ENCODE measurements around the gene RABGGTA. TPM values are rescaled to one million over a fixed set of nuclear protein-coding genes. Genes with fewer than 3 reads are reported as not detected.
A peak's percentile ranks its signal among the peaks of the same experiment; 100 is the strongest.
"Not testable (repeated sequence)": the region's sequence is repeated elsewhere in the genome, so short reads cannot be mapped to it uniquely, and the experiment has no call there.

RABGGTA gene
- total RNA-seq, 2 experiments from 2014 or later, result 37.6 to 42.7 TPM

DNA sequence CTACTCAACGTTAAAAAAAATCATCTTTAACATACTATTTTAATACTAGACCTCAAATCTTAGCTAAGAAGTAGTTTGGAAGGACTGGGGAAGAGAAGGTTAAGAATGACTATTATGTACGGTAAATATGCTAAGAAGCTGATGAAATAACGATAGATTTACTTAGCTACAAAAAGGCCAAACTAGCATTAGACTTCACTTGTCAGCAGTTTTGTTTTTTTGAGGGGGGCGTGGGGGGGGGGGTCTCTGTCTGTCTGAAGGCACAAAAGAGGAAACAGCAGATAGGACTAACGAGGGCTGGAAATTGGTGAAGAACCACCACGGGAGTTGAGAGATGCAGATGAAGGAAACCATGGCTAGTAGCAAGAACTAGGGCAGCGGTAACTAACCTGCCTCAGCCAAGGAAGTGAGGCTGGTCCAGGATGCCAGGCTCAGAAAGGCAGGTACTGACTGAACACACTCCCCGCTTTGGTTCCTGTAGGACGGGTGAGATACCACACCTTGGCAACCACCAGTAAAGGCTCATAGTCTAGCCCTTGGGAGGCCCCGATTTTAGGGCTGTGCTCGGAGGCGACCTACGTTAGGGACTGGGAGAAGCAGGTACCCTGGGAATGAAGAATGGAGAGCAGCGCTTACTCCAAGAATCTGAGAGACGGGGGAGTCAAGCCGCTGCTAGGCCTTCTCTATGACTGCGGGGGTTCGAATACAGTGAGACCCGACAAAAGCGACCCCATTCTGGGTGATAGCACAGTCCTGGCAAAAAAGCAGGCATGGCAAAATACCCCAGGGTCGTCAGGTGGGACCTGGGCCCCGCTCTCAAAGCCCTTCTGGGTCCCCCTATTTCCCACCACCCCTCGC lies 39.9 kb downstream of the RABGGTA start:
- Mint-ChIP-seq H3K27me3 (no peaks in the 10 kb centered on the region), H3K27ac (peak overlapping the region; percentile 96), H3K4me1 (ENCODE audit: low read depth) (peaks cover 45% of the 10 kb centered on the region), H3K4me3 (peak overlapping the region; percentile 93), H3K36me3 (ENCODE audit: low read depth) (peaks cover 25% of the 10 kb centered on the region), H3K9me3 (no peaks in the 10 kb centered on the region)
- DNase-seq (peak; percentile 47), ATAC-seq (peak; percentile 15)
- intact Hi-C loops (cut with micrococcal nuclease), result no loop called here
- ChIA-PET POLR2A (interaction anchor here (0.6 to 1.3 kb wide), 5 partner anchors 11 to 200 kb away, joined by 3 to 5 read pairs (median 3); partner anchors contain the start of gene TINF2), CTCF (interaction anchor here (1.1 to 1.4 kb wide), 3 partner anchors 12 to 102 kb away, joined by 3 to 7 read pairs (median 3); partner anchors contain the start of gene CIDEB)
- TF ChIP-seq, protein P1, sequence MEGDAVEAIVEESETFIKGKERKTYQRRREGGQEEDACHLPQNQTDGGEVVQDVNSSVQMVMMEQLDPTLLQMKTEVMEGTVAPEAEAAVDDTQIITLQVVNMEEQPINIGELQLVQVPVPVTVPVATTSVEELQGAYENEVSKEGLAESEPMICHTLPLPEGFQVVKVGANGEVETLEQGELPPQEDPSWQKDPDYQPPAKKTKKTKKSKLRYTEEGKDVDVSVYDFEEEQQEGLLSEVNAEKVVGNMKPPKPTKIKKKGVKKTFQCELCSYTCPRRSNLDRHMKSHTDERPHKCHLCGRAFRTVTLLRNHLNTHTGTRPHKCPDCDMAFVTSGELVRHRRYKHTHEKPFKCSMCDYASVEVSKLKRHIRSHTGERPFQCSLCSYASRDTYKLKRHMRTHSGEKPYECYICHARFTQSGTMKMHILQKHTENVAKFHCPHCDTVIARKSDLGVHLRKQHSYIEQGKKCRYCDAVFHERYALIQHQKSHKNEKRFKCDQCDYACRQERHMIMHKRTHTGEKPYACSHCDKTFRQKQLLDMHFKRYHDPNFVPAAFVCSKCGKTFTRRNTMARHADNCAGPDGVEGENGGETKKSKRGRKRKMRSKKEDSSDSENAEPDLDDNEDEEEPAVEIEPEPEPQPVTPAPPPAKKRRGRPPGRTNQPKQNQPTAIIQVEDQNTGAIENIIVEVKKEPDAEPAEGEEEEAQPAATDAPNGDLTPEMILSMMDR (IDR thresholded peaks at IDR 0.05), result no peak

DNA sequence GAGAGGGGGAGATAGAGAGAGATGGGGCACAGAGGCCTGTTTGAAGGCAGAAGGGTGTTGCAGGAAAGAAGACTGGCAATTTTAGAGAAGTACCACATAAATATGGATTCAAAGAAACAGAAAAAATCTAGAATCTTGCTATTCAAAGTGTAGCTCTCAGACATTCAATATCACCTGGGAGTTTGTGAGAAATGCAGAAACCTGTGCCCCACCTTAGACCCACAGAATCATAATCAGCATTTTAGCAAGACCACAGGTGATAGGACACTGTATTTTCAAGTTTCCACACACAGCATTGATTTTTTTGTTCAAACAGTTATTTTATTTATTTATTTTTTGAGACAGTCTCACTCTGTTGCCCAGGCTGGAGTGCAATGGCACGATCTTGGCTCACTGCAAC lies 42.5 kb downstream of the RABGGTA start:
- no peaks in the 10 kb centered on the region for H3K27me3 Mint-ChIP-seq
- no peaks in the 10 kb centered on the region for H3K9me3 Mint-ChIP-seq
- POLR2A ChIA-PET, result interaction anchor here (0.7 to 1.6 kb wide), 3 partner anchors 13 to 15 kb away, joined by 3 to 5 read pairs (median 4); partner anchors contain the start of genes CHMP4A and MDP1
- CTCF ChIA-PET, result interaction anchor here (0.8 to 2.1 kb wide), 3 partner anchors 9 to 79 kb away, joined by 3 to 14 read pairs (median 4); partner anchors contain the start of gene CIDEB
- peaks cover 17% of the 10 kb centered on the region for H3K36me3 Mint-ChIP-seq (ENCODE audit: low read depth)
- TF ChIP-seq, protein P1 (IDR thresholded peaks at IDR 0.05), result no peak
- no peak overlapping the region for H3K4me3 Mint-ChIP-seq
- no peak for ATAC-seq
- intact Hi-C loops (cut with micrococcal nuclease), result no loop called here
- no peak overlapping the region for H3K27ac Mint-ChIP-seq
- no peak for DNase-seq
- peaks cover 36% of the 10 kb centered on the region for H3K4me1 Mint-ChIP-seq (ENCODE audit: low read depth)

DNA sequence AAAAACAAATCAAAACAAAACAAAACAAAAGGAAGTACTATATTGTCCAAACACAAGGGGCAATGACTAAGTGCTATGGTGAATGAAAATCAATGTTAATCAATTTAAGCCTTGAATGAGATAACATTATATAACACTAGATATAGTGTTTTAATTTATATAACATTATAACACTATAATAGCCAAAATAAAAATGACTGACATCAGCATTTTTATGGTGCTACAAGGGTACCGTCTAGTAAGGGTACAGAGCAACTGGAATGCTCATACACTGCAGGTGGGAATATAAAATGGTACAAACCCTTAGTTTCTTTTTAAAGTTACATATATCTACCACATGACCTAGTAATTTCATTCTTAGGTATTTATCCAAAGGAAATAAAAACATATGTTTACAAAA lies 44.9 kb downstream of the RABGGTA start:
- ATAC-seq (no peak), DNase-seq (no peak)
- no peak overlapping the region for H3K4me3 Mint-ChIP-seq
- H3K27ac Mint-ChIP-seq, result no peak overlapping the region
- intact Hi-C loops (cut with micrococcal nuclease), result no loop called here
- TF ChIP-seq, protein P1 (IDR thresholded peaks at IDR 0.05), result no peak
- CTCF ChIA-PET, result interaction anchor here (1.2 to 3.2 kb wide), 5 partner anchors 10 to 81 kb away, joined by 3 to 10 read pairs (median 5); partner anchors contain the start of genes CIDEB, MDP1 and TINF2
- H3K9me3 Mint-ChIP-seq, result no peaks in the 10 kb centered on the region
- H3K27me3 Mint-ChIP-seq, result no peaks in the 10 kb centered on the region
- peaks cover 30% of the 10 kb centered on the region for H3K4me1 Mint-ChIP-seq (ENCODE audit: low read depth)
- POLR2A ChIA-PET, result interaction anchor here (0.8 kb wide), 1 partner anchor 17 kb away, joined by 3 read pairs; no protein-coding TSS in a partner anchor
- H3K36me3 Mint-ChIP-seq (ENCODE audit: low read depth), result peaks cover 17% of the 10 kb centered on the region

DNA sequence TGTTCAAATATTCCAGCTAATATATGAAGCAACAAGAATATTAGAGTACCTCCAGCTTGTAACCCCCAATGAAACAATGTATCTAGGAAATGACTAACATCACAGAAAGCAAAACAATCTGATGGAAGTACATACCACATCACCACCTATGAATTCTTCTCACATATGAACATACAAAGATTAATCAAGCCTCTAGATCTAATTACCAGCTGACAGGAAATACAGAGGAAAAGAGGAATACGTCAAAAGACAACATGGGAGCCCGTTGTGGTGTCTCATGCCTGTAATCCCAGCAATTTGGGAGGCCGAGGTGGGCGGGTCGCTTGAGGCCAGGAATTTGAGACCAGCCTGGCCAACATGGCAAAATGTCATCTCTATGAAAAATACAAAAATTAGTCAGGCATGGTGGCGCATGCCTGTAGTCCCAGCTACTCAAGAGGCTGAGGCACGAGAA lies 46.8 kb downstream of the RABGGTA start:
- no peaks in the 10 kb centered on the region for H3K9me3 Mint-ChIP-seq
- H3K27me3 Mint-ChIP-seq, result no peaks in the 10 kb centered on the region
- ATAC-seq, result no peak
- ChIA-PET CTCF (interaction anchor here (1.2 to 3.2 kb wide), 3 partner anchors 9 to 27 kb away, joined by 3 to 10 read pairs (median 3); partner anchors contain the start of gene MDP1), POLR2A (interaction anchor here (1.0 to 1.1 kb wide), 3 partner anchors 9 to 34 kb away, joined by 3 read pairs; partner anchors contain the start of gene CHMP4A)
- H3K4me3 Mint-ChIP-seq, result no peak overlapping the region
- peaks cover 24% of the 10 kb centered on the region for H3K4me1 Mint-ChIP-seq (ENCODE audit: low read depth)
- TF ChIP-seq, protein P1 (IDR thresholded peaks at IDR 0.05), result no peak
- no peak overlapping the region for H3K27ac Mint-ChIP-seq
- intact Hi-C loops (cut with micrococcal nuclease), result no loop called here
- no peak for DNase-seq
- H3K36me3 Mint-ChIP-seq (ENCODE audit: low read depth), result peaks cover 17% of the 10 kb centered on the region

DNA sequence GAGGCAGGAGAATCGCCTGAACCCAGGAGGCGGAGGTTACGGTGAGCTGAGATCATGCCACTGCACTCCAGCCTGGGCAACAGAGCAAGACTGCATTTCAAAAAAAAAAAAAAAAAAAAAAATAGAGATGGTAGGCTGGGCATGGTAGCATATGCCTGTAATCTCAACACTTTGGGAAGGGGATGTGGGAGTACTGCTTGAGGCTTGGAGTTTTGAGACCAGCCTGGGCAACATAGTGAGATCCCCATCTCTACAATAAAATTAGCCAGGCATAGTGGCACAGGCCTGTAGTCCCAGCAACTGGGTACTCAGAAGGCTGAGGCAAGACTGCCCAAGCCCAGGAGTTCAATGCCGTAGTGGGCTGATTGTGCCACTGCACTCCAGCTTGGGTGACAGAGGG lies 48.4 kb downstream of the RABGGTA start:
- DNase-seq; H3K9me3 Mint-ChIP-seq; H3K27ac Mint-ChIP-seq; H3K27me3 Mint-ChIP-seq; ATAC-seq; H3K4me3 Mint-ChIP-seq; intact Hi-C loops (cut with micrococcal nuclease): not testable (repeated sequence)
- Mint-ChIP-seq H3K4me1 (ENCODE audit: low read depth) (peaks cover 22% of the 10 kb centered on the region), H3K36me3 (ENCODE audit: low read depth) (peaks cover 11% of the 10 kb centered on the region)
- CTCF ChIA-PET, result interaction anchor here (0.6 kb wide), 1 partner anchor 110 kb away, joined by 4 read pairs; no protein-coding TSS in a partner anchor
- POLR2A ChIA-PET, result interaction anchor here (0.6 kb wide), 1 partner anchor 61 kb away, joined by 3 read pairs; no protein-coding TSS in a partner anchor

Measured in activated CD8-positive, alpha-beta T cell treated with anti-CD3 and anti-CD28 coated beads for 36 hours (primary cell).